ENCODE results near the gene SV2C. TPM values are rescaled to one million over a fixed set of nuclear protein-coding genes. Genes with fewer than 3 reads are reported as not detected.

Gene SV2C
- total RNA-seq, 1 experiment from 2014 or later = 0.09 TPM

DNA sequence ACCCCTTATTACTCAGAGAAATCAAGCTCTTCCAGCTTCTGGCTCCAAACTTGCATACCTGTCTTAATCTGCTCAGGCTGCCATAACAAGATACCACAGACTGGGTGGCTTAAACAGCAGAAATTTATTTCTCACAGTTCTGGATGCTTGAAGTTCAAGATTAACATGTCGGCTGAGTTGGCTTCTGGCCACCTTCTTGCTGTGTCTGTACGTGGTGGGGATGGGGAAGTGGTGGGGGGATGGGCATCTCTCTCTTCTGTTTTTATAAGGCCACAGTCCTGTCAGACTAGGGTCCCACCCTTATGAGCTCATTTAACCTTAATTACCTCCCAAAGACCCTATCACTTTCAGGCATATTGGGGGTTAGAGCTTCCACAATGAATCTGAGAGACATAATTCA lies 140.5 kb downstream of the SV2C start:
- H3K27ac Mint-ChIP-seq = no peak overlapping the region

GRCh38 chr5:76224898-76225297 lies 141.7 kb downstream of the SV2C start:
- Mint-ChIP-seq H3K4me3 (no peak overlapping the region), H3K27me3 (ENCODE audit: low read depth) (no peaks in the 10 kb centered on the region), H3K36me3 (no peaks in the 10 kb centered on the region), H3K9me3 (peaks cover 6% of the 10 kb centered on the region; the same call in 1 of the 2 replicates), H3K27ac (no peak overlapping the region), H3K4me1 (peaks cover 13% of the 10 kb centered on the region)
- ATAC-seq = no peak
- no peak for TF ChIP-seq TEAD1 (CRISPR knock-in tag; IDR thresholded peaks at IDR 0.05)
- DNase-seq (ENCODE audit: low spot score) = no peak
- ChIA-PET CTCF (no interaction called here), POLR2A (no interaction called here)

More for the DNA sequence above, 140.5 kb downstream of the SV2C start:
- Mint-ChIP-seq H3K36me3 (no peaks in the 10 kb centered on the region), H3K27me3 (ENCODE audit: low read depth) (no peaks in the 10 kb centered on the region), H3K4me3 (no peak overlapping the region), H3K9me3 (no peaks in the 10 kb centered on the region), H3K4me1 (peaks cover 8% of the 10 kb centered on the region)
- ChIA-PET CTCF (interaction anchor here (1.1 kb wide), 1 partner anchor 14 kb away, joined by 6 read pairs; no protein-coding TSS in a partner anchor), POLR2A (interaction anchor here (0.6 kb wide), 1 partner anchor 11 kb away, joined by 12 read pairs; no protein-coding TSS in a partner anchor)
- no peak for ATAC-seq
- no peak for DNase-seq (ENCODE audit: low spot score)
- TF ChIP-seq CREB1 (CRISPR knock-in tag; IDR thresholded peaks at IDR 0.05) = no peak

DNA sequence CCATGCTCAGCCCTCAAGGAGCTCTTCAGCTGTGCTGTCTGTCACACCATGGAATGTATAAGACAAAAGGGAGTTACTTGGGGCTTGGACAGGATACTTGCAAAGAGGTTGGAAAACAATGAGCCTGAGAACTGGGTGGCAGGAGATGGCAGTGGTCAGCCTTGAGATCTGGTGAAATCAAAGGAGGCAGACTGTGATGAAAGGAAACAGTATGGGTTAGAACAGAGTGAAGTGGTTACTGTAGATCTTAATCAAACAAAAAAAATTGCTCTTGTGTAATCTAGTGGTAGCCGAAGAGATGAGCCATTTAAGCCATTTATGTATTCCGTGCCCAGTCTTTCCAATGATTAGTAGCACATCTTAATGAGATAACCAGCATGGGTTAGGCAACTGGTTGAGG lies 142.2 kb downstream of the SV2C start:
- Mint-ChIP-seq H3K27me3 (ENCODE audit: low read depth) (no peaks in the 10 kb centered on the region), H3K27ac (no peak overlapping the region), H3K4me1 (peaks cover 13% of the 10 kb centered on the region), H3K36me3 (no peaks in the 10 kb centered on the region), H3K9me3 (peaks cover 10% of the 10 kb centered on the region; the same call in 1 of the 2 replicates), H3K4me3 (no peak overlapping the region)
- TF ChIP-seq ELF4 (CRISPR knock-in tag; IDR thresholded peaks at IDR 0.05; ENCODE audit: low read depth) (no peak), ATF2 (CRISPR knock-in tag; IDR thresholded peaks at IDR 0.05; ENCODE audit: borderline replicate concordance, low read depth) (no peak), ZSCAN18 (CRISPR knock-in tag; IDR thresholded peaks at IDR 0.05) (no peak), ZNF425 (CRISPR knock-in tag; conservative IDR thresholded peaks at IDR 0.05) (no peak), GTF2I (CRISPR knock-in tag; conservative IDR thresholded peaks at IDR 0.05) (no peak)
- TF ChIP-seq, protein P1, sequence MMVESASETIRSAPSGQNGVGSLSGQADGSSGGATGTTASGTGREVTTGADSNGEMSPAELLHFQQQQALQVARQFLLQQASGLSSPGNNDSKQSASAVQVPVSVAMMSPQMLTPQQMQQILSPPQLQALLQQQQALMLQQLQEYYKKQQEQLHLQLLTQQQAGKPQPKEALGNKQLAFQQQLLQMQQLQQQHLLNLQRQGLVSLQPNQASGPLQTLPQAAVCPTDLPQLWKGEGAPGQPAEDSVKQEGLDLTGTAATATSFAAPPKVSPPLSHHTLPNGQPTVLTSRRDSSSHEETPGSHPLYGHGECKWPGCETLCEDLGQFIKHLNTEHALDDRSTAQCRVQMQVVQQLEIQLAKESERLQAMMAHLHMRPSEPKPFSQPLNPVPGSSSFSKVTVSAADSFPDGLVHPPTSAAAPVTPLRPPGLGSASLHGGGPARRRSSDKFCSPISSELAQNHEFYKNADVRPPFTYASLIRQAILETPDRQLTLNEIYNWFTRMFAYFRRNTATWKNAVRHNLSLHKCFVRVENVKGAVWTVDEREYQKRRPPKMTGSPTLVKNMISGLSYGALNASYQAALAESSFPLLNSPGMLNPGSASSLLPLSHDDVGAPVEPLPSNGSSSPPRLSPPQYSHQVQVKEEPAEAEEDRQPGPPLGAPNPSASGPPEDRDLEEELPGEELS (CRISPR knock-in tag; IDR thresholded peaks at IDR 0.05) = no peak
- ChIA-PET CTCF (no interaction called here), POLR2A (no interaction called here)
- DNase-seq (ENCODE audit: low spot score) (no peak), ATAC-seq (no peak)

DNA sequence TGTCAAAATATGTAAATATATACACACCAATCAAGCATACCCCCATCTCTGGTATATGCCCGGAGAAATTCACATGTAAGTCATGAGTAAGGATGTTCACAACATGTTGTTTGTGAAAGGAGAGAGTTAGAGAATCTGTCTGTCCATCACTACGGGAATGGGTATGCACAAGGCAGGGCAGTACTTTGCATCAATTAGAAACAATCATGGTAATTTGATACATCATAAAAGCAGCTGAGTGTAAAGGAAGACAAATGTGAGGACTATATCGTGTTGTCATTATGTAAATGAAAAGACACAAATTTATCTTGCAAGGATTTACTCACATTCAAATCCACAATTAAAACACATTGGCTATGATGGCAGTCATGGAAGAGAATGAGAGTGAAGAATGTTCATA lies 146.7 kb downstream of the SV2C start:
- POLR2A ChIA-PET = no interaction called here
- Mint-ChIP-seq H3K27ac (no peak overlapping the region), H3K36me3 (no peaks in the 10 kb centered on the region), H3K4me1 (peaks cover 13% of the 10 kb centered on the region), H3K4me3 (no peak overlapping the region), H3K9me3 (peaks cover 10% of the 10 kb centered on the region; the same call in 1 of the 2 replicates), H3K27me3 (ENCODE audit: low read depth) (no peaks in the 10 kb centered on the region; the same call in 1 of the 2 replicates)
- DNase-seq (ENCODE audit: low spot score) (no peak), ATAC-seq (no peak)
- CTCF ChIA-PET = interaction anchor here (0.7 kb wide), 1 partner anchor 84 kb away, joined by 3 read pairs; no protein-coding TSS in a partner anchor
- TF ChIP-seq RELA (CRISPR knock-in tag; IDR thresholded peaks at IDR 0.05; ENCODE audit: borderline replicate concordance) (no peak), NFE2L1 (CRISPR knock-in tag; IDR thresholded peaks at IDR 0.05) (no peak), GRHL2 (CRISPR knock-in tag; IDR thresholded peaks at IDR 0.05; ENCODE audit: insufficient replicate concordance, severe bottlenecking) (no peak)
